DND-41 (cell line): ENCODE data around the gene PLEKHA3.
"Not testable (repeated sequence)": the region's sequence is repeated elsewhere in the genome, so short reads cannot be mapped to it uniquely, and the experiment has no call there.

Source experiments
- ATAC-seq: fragments of 200-7000 bp; cut with Tn5 transposase; 3 replicates; pipeline ENCODE4 v1.9.1; 2021; ENCODE audit warnings: low read depth; ENCODE audit not compliant: insufficient read depth
- DNase-seq: peaks from one replicate; pipeline ENCODE4 v3.0.0-alpha.2; 2020
- H2AFZ ChIP-seq: 2 replicates; pipeline ENCODE4 v1.6.0; 2012; ENCODE audit warnings: low read depth, low read length
- H3K27ac ChIP-seq: 2 replicates; pipeline ENCODE4 v1.5.1; 2012; ENCODE audit warnings: low read length, inconsistent platforms
- H3K27me3 ChIP-seq: fragments of 200-600 bp; sonication (generic); 2 replicates; pipeline ENCODE4 v1.6.0; 2012; ENCODE audit warnings: low read length, mild to moderate bottlenecking, inconsistent platforms; ENCODE audit not compliant: insufficient read depth, poor library complexity
- H3K36me3 ChIP-seq: 2 replicates; pipeline ENCODE4 v1.5.1; 2012; ENCODE audit warnings: low read length, inconsistent platforms; ENCODE audit not compliant: insufficient read depth
- H3K4me1 ChIP-seq: 2 replicates; pipeline ENCODE4 v1.5.1; 2012; ENCODE audit warnings: mild to moderate bottlenecking, low read length; ENCODE audit not compliant: insufficient read depth
- H3K4me2 ChIP-seq: 2 replicates; pipeline ENCODE4 v1.6.0; 2012; ENCODE audit warnings: mild to moderate bottlenecking, moderate library complexity, low read length, inconsistent platforms; ENCODE audit not compliant: insufficient read depth
- H3K4me3 ChIP-seq, 2 experiments: fragments of 200-600 bp in 1 of 2; shearing (Covaris generic) in 1 of 2; 2 replicates each; pipeline ENCODE4 v1.5.1; 2012 to 2016; ENCODE audit warnings: inconsistent platforms in 2 of 2, low read length in 2 of 2, mild to moderate bottlenecking in 2 of 2, low read depth in 1 of 2, moderate library complexity in 1 of 2
- H3K79me2 ChIP-seq: 2 replicates; pipeline ENCODE4 v1.6.0; 2012; ENCODE audit warnings: low read length, inconsistent platforms; ENCODE audit not compliant: insufficient read depth
- H3K9ac ChIP-seq: 2 replicates; pipeline ENCODE4 v1.6.0; 2012; ENCODE audit warnings: low read depth, mild to moderate bottlenecking, inconsistent platforms, low read length, moderate library complexity
- H3K9me3 ChIP-seq: 2 replicates; pipeline ENCODE4 v1.5.1; 2012; ENCODE audit warnings: low read length, moderate library complexity, mild to moderate bottlenecking, inconsistent platforms; ENCODE audit not compliant: insufficient read depth, severe bottlenecking
- H4K20me1 ChIP-seq: 2 replicates; pipeline ENCODE4 v1.6.0; 2012; ENCODE audit warnings: low read length; ENCODE audit not compliant: insufficient read depth
- CTCF ChIP-seq: IDR thresholded peaks from 2 replicates; pipeline ENCODE4 v1.5.1; 2012; ENCODE audit warnings: borderline replicate concordance, low read length, moderate library complexity, mild to moderate bottlenecking; ENCODE audit not compliant: poor library complexity, severe bottlenecking; ENCODE audit errors: extremely low read depth
- EZH2 ChIP-seq: IDR thresholded peaks from 3 replicates; pipeline ENCODE4 v1.6.1; 2012; ENCODE audit warnings: borderline replicate concordance, low read depth, mild to moderate bottlenecking, moderate library complexity, low read length, inconsistent platforms; ENCODE audit not compliant: severe bottlenecking

The PLEKHA3 gene

GRCh38 chr2:178521304-178522150, 41.3 kb downstream of the PLEKHA3 start:
- H3K9me3 ChIP-seq = no peaks in the 10 kb centered on the region
- ATAC-seq = no peak
- no peak overlapping the region for H3K4me2 ChIP-seq
- H3K27me3 ChIP-seq = no peaks in the 10 kb centered on the region
- peaks cover 26% of the 10 kb centered on the region for H3K79me2 ChIP-seq
- DNase-seq = no peak
- H3K36me3 ChIP-seq = peaks cover 19% of the 10 kb centered on the region; the same call in 1 of the 2 replicates
- no peak overlapping the region for H2AFZ ChIP-seq
- no peak overlapping the region for H3K9ac ChIP-seq
- no peak overlapping the region for H3K4me3 ChIP-seq
- TF ChIP-seq CTCF (no peak), EZH2 (no peak)
- H3K4me1 ChIP-seq = peaks cover 18% of the 10 kb centered on the region
- no peak overlapping the region for H3K27ac ChIP-seq
- no peaks in the 10 kb centered on the region for H4K20me1 ChIP-seq

- TF ChIP-seq CTCF (peak; percentile 95), EZH2 (no peak)
- Histone ChIP-seq H3K4me2 (peak overlapping the region; percentile 80), H4K20me1 (no peaks in the 10 kb centered on the region), H3K79me2 (peaks cover 41% of the 10 kb centered on the region), H3K27ac (peak overlapping the region; percentile 69), H3K4me3 (peak overlapping the region; percentile 82 to 89), H3K9me3 (no peaks in the 10 kb centered on the region), H3K4me1 (peaks cover 18% of the 10 kb centered on the region), H3K9ac (peak overlapping the region; percentile 61), H2AFZ (peak overlapping the region; percentile 71), H3K27me3 (no peaks in the 10 kb centered on the region), H3K36me3 (peaks cover 7% of the 10 kb centered on the region; the same call in 1 of the 2 replicates)
- ATAC-seq = peak; percentile 98
- peak; percentile 93 for DNase-seq
These were observed 42.8 kb downstream of the PLEKHA3 start for GRCh38 chr2:178522950-178523595.

GRCh38 chr2:178523596-178524134, 43.4 kb downstream of the PLEKHA3 start:
- Histone ChIP-seq H4K20me1 (no peaks in the 10 kb centered on the region), H3K4me2 (peak overlapping the region; percentile 80), H3K4me3 (peak overlapping the region; percentile 82 to 89), H3K27me3 (no peaks in the 10 kb centered on the region), H3K4me1 (peaks cover 18% of the 10 kb centered on the region), H3K9ac (peak overlapping the region; percentile 61), H3K79me2 (peaks cover 47% of the 10 kb centered on the region), H3K36me3 (0 out of 2 replicates have a peak, but pooled peaks cover 1% of the 10 kb centered on the region), H2AFZ (peak overlapping the region; percentile 71), H3K27ac (peak overlapping the region; percentile 69), H3K9me3 (no peaks in the 10 kb centered on the region)
- peak; percentile 41 for DNase-seq
- TF ChIP-seq CTCF = no peak
- TF ChIP-seq EZH2 = no peak
- peak; percentile 53 for ATAC-seq

GRCh38 chr2:178525010-178525409, 44.8 kb downstream of the PLEKHA3 start:
- not testable (repeated sequence) for H3K9me3 ChIP-seq, ATAC-seq, DNase-seq, H3K27ac ChIP-seq, H4K20me1 ChIP-seq, H3K36me3 ChIP-seq, H3K27me3 ChIP-seq, H3K4me3 ChIP-seq, H2AFZ ChIP-seq, H3K9ac ChIP-seq, H3K4me2 ChIP-seq
- Histone ChIP-seq H3K79me2 (peaks cover 60% of the 10 kb centered on the region), H3K4me1 (peaks cover 18% of the 10 kb centered on the region)

GRCh38 chr2:178525460-178525859, 45.2 kb downstream of the PLEKHA3 start:
- H3K79me2 ChIP-seq = peaks cover 65% of the 10 kb centered on the region
- H2AFZ ChIP-seq, H4K20me1 ChIP-seq, H3K36me3 ChIP-seq, H3K27ac ChIP-seq, H3K4me2 ChIP-seq, H3K9ac ChIP-seq, H3K4me3 ChIP-seq, DNase-seq, H3K27me3 ChIP-seq, H3K9me3 ChIP-seq, ATAC-seq: not testable (repeated sequence)
- peaks cover 18% of the 10 kb centered on the region for H3K4me1 ChIP-seq
